Panc1 (cell line): Measurements from ENCODE around the gene NID1.

ENCODE experiments used
- CTCF ChIP-seq: fragments of 450-650 bp; IDR thresholded peaks from 2 replicates; pipeline ENCODE4 v1.5.1; 2017; ENCODE audit warnings: mild to moderate bottlenecking
- POLR2AphosphoS5 ChIP-seq: IDR thresholded peaks from 2 replicates; pipeline ENCODE4 v1.6.1; 2012; ENCODE audit warnings: mild to moderate bottlenecking, low read depth, low read length, moderate library complexity
- SIN3A ChIP-seq: IDR thresholded peaks from 2 replicates; pipeline ENCODE4 v1.6.1; 2012; ENCODE audit warnings: low read depth, mild to moderate bottlenecking, low read length, moderate library complexity, borderline replicate concordance; ENCODE audit not compliant: insufficient read depth
- TF ChIP-seq, protein P1 (sequence below), 2 experiments: IDR thresholded peaks; 2 replicates each; pipeline ENCODE4 v1.6.1; 2011 to 2012; ENCODE audit warnings: low read depth in 2 of 2, control low read depth in 1 of 2, low read length in 1 of 2, mild to moderate bottlenecking in 1 of 2, moderate library complexity in 1 of 2; ENCODE audit not compliant: insufficient read depth in 1 of 2

- TF ChIP-seq CTCF (no peak), POLR2AphosphoS5 (no peak), SIN3A (no peak)
- TF ChIP-seq, protein P1, sequence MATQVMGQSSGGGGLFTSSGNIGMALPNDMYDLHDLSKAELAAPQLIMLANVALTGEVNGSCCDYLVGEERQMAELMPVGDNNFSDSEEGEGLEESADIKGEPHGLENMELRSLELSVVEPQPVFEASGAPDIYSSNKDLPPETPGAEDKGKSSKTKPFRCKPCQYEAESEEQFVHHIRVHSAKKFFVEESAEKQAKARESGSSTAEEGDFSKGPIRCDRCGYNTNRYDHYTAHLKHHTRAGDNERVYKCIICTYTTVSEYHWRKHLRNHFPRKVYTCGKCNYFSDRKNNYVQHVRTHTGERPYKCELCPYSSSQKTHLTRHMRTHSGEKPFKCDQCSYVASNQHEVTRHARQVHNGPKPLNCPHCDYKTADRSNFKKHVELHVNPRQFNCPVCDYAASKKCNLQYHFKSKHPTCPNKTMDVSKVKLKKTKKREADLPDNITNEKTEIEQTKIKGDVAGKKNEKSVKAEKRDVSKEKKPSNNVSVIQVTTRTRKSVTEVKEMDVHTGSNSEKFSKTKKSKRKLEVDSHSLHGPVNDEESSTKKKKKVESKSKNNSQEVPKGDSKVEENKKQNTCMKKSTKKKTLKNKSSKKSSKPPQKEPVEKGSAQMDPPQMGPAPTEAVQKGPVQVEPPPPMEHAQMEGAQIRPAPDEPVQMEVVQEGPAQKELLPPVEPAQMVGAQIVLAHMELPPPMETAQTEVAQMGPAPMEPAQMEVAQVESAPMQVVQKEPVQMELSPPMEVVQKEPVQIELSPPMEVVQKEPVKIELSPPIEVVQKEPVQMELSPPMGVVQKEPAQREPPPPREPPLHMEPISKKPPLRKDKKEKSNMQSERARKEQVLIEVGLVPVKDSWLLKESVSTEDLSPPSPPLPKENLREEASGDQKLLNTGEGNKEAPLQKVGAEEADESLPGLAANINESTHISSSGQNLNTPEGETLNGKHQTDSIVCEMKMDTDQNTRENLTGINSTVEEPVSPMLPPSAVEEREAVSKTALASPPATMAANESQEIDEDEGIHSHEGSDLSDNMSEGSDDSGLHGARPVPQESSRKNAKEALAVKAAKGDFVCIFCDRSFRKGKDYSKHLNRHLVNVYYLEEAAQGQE (IDR thresholded peaks at IDR 0.05; ENCODE audit: insufficient read depth in 1 of 2, low read depth in 2 of 2, low read length in 1 of 2), result no peak
These were observed 3.1 kb upstream of the NID1 start for GRCh38 chr1:236067854-236068454.
